Measurements from ENCODE around the gene ELOB.

Gene ELOB

GRCh38 chr16:2764718-2765117 is 12.4 kb downstream of the ELOB start:
- no peak for TF ChIP-seq ZFX (IDR thresholded peaks at IDR 0.05)
- TF ChIP-seq CTCF (conservative IDR thresholded peaks at IDR 0.05) = no peak

GRCh38 chr16:2763173-2763572 is 13.9 kb downstream of the ELOB start:
- no peak for TF ChIP-seq CTCF (conservative IDR thresholded peaks at IDR 0.05)
- no peak for TF ChIP-seq ZFX (IDR thresholded peaks at IDR 0.05)
- H3K27ac ChIP-seq = no peak overlapping the region

More at GRCh38 chr16:2764718-2765117, 12.4 kb downstream of the ELOB start:
- H3K27ac ChIP-seq = no peak overlapping the region

- no peak for TF ChIP-seq ZFX (IDR thresholded peaks at IDR 0.05)
- TF ChIP-seq CTCF (conservative IDR thresholded peaks at IDR 0.05) = no peak
- H3K27ac ChIP-seq = no peak overlapping the region
Measured at GRCh38 chr16:2762711-2763110, 14.4 kb downstream of the ELOB start.

DNA sequence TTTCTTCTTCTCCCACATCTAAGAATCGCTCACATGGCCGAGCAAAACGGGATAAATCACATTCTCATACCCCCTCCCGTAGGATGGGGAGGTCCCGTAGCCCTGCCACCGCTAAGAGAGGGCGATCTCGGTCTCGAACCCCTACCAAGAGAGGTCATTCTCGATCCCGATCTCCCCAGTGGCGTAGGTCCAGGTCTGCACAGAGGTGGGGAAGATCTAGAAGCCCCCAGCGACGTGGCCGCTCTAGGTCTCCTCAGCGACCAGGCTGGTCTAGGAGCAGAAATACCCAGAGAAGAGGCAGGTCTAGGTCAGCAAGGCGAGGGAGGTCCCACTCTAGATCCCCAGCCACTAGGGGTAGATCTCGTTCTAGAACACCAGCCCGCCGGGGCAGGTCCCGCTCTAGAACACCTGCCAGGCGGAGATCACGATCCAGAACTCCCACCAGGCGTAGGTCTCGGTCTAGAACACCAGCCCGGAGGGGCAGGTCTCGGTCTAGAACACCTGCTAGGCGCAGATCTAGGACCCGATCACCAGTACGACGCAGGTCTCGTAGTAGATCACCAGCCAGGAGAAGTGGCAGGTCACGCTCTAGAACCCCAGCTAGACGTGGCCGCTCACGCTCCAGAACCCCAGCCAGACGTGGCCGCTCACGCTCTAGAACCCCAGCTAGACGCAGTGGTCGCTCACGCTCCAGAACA is 15.0 kb downstream of the ELOB start:
- TF ChIP-seq CTCF (conservative IDR thresholded peaks at IDR 0.05) (no peak), ZFX (IDR thresholded peaks at IDR 0.05) (no peak)
- H3K27ac ChIP-seq = no peak overlapping the region

DNA sequence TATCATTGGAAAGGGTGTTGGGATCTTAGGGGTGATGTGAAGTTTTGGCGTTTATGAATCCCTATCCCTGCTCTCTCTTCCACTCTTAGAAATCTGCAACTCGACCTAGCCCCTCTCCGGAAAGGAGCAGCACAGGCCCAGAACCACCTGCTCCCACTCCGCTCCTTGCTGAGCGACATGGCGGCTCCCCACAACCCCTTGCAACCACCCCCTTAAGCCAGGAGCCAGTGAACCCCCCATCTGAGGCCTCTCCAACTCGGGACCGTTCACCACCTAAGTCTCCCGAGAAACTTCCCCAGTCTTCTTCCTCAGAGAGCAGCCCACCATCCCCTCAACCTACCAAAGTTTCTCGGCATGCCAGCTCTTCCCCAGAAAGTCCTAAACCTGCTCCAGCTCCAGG is 15.6 kb downstream of the ELOB start:
- no peak overlapping the region for H3K27ac ChIP-seq
- no peak for TF ChIP-seq ZFX (IDR thresholded peaks at IDR 0.05)

GRCh38 chr16:2757344-2757743 is 19.7 kb downstream of the ELOB start:
- TF ChIP-seq ZFX (IDR thresholded peaks at IDR 0.05) = no peak
- no peak for TF ChIP-seq CTCF (conservative IDR thresholded peaks at IDR 0.05)
- no peak overlapping the region for H3K27ac ChIP-seq

- H3K27ac ChIP-seq = peak overlapping the region; percentile 2; the same call in 1 of the 2 replicates
- no peak for TF ChIP-seq ZFX (IDR thresholded peaks at IDR 0.05)
- TF ChIP-seq CTCF (conservative IDR thresholded peaks at IDR 0.05) = no peak
Measured at GRCh38 chr16:2756288-2757015, 20.6 kb downstream of the ELOB start.
